B cell (primary cell): ENCODE measurements around the gene CYB5D1. TPM values are rescaled to one million over a fixed set of nuclear protein-coding genes. Genes with fewer than 3 reads are reported as not detected.

Experiments
- ATAC-seq: fragments of 200-7000 bp; cut with Tn5 transposase; one replicate; pipeline ENCODE4 v1.10.0; 2021; ENCODE audit warnings: low read depth, mild to moderate bottlenecking, moderate number of reproducible peaks, moderate library complexity
- CTCF ChIA-PET: fragments of 350-600 bp; sonication (Branson Sonifier 250); formaldehyde crosslinking; loops from one replicate; lab custom pipeline; 2021; ENCODE audit warnings: antibody characterized with exemption, inconsistent platforms; lab: Charles Lee
- POLR2A ChIA-PET: fragments of 350-600 bp; sonication (Branson Sonifier 250); formaldehyde crosslinking; loops from one replicate; lab custom pipeline; 2021; ENCODE audit warnings: antibody characterized with exemption; lab: Charles Lee
- DNase-seq: peaks from one replicate; pipeline ENCODE4 v3.0.0; 2013
- H2AFZ ChIP-seq: 2 replicates; pipeline ENCODE4 v1.6.1; 2012; ENCODE audit warnings: mild to moderate bottlenecking, low read depth, low read length; ENCODE audit not compliant: insufficient read depth, poor library complexity, severe bottlenecking
- H3K27ac ChIP-seq, 2 donors: 1 replicate in 1 of 2; 2 replicates in 1 of 2; pipeline ENCODE4 v1.5.1; 2012 to 2013; ENCODE audit warnings: low read length in 2 of 2, mild to moderate bottlenecking in 2 of 2, moderate library complexity in 1 of 2
- H3K27me3 ChIP-seq, 4 experiments: fragments of 200-600 bp in 1 of 4; sonication (generic) in 1 of 4; replicated peaks in 1 of 4; 1 replicate in 2 of 4; 2 replicates in 2 of 4; pipeline versions ENCODE4 v1.6.1 to v1.7.0; 2013 to 2016; ENCODE audit warnings: low read length in 3 of 4, mild to moderate bottlenecking in 2 of 4, mixed read lengths in 1 of 4, moderate library complexity in 1 of 4; ENCODE audit not compliant: insufficient read depth in 4 of 4, control insufficient read depth in 3 of 4; ENCODE audit errors: control extremely low read depth in 1 of 4
- H3K36me3 ChIP-seq, 2 experiments: replicated peaks in 1 of 2; 1 replicate in 1 of 2; 2 replicates in 1 of 2; pipeline versions ENCODE4 v1.6.1 to v1.7.1; 2013; ENCODE audit warnings: low read length in 1 of 2; ENCODE audit not compliant: insufficient read depth in 2 of 2, control insufficient read depth in 1 of 2; ENCODE audit errors: control extremely low read depth in 1 of 2, extremely low read depth in 1 of 2
- H3K4me1 ChIP-seq, 2 donors: fragments of 200-600 bp in 1 of 2; sonication (generic) in 1 of 2; 1 replicate in 1 of 2; 2 replicates in 1 of 2; pipeline versions ENCODE4 v1.5.1 to v1.6.1; 2013 to 2017; ENCODE audit warnings: low read length in 2 of 2; ENCODE audit not compliant: control insufficient read depth in 2 of 2, insufficient read depth in 2 of 2
- H3K4me2 ChIP-seq: replicated peaks from 2 replicates; pipeline ENCODE3; 2012; ENCODE audit warnings: mild to moderate bottlenecking, low read depth, low read length; ENCODE audit not compliant: poor library complexity, severe bottlenecking
- H3K4me3 ChIP-seq, 5 experiments: fragments of 200-600 bp in 1 of 5; sonication (generic) in 1 of 5; 1 replicate in 3 of 5; 2 replicates in 2 of 5; pipeline versions ENCODE4 v1.5.1 to v1.7.0; 2011 to 2016; ENCODE audit warnings: low read length in 4 of 5, mild to moderate bottlenecking in 4 of 5, low read depth in 2 of 5, control low read depth in 1 of 5, moderate library complexity in 1 of 5; ENCODE audit not compliant: insufficient read depth in 1 of 5; ENCODE audit errors: control extremely low read depth in 1 of 5, extremely low read depth in 1 of 5
- H3K79me2 ChIP-seq: fragments of 200-600 bp; sonication (generic); one replicate; pipeline ENCODE4 v1.6.0; 2016; ENCODE audit warnings: low read length; ENCODE audit not compliant: control insufficient read depth, insufficient read depth
- H3K9ac ChIP-seq: fragments of 200-600 bp; sonication (generic); 2 replicates; pipeline ENCODE4 v1.6.1; 2017; ENCODE audit warnings: mild to moderate bottlenecking, low read length, moderate library complexity
- H3K9me3 ChIP-seq, 3 donors: one replicate each; pipeline versions ENCODE4 v1.6.1 to v1.7.1; 2013; ENCODE audit warnings: low read length in 2 of 3; ENCODE audit not compliant: control insufficient read depth in 2 of 3, insufficient read depth in 1 of 3; ENCODE audit errors: control extremely low read depth in 1 of 3
- H4K20me1 ChIP-seq: 2 replicates; pipeline ENCODE4 v1.6.0; 2012; ENCODE audit warnings: mild to moderate bottlenecking, low read length; ENCODE audit not compliant: insufficient read depth, control insufficient read depth, poor library complexity, severe bottlenecking
- H3K27ac Mint-ChIP-seq: one replicate; pipeline ENCODE4 v1.8.0; 2021; ENCODE audit warnings: mixed read lengths
- H3K27me3 Mint-ChIP-seq: one replicate; pipeline ENCODE4 v1.8.0; 2021; ENCODE audit warnings: mixed read lengths
- H3K4me1 Mint-ChIP-seq: one replicate; pipeline ENCODE4 v1.8.0; 2021; ENCODE audit warnings: mixed read lengths
- H3K4me3 Mint-ChIP-seq: one replicate; pipeline ENCODE4 v1.8.0; 2021; ENCODE audit warnings: mixed read lengths
- H3K9me3 Mint-ChIP-seq: one replicate; pipeline ENCODE4 v1.8.0; 2022; ENCODE audit warnings: mixed read lengths; ENCODE audit not compliant: insufficient read depth
- EZH2 ChIP-seq: IDR thresholded peaks from 2 replicates; pipeline ENCODE4 v1.6.1; 2012; ENCODE audit warnings: borderline replicate concordance, low read depth, mild to moderate bottlenecking, moderate library complexity, low read length; ENCODE audit not compliant: insufficient read depth, poor library complexity, severe bottlenecking
- WGBS: methylation state at CpG from one replicate; pipeline ENCODE4 v1.1.5; 2013; ENCODE audit warnings: missing lambda C conversion rate; ENCODE audit not compliant: insufficient coverage; 5-methylcytosine and 5-hydroxymethylcytosine counted together
- intact Hi-C: fragments of 100-400 bp; cut with micrococcal nuclease; formaldehyde crosslinking; loops from one replicate; pipeline ENCODE4 v1.10.0; 2022
- polyA plus RNA-seq: library from polyadenylated mRNA; depleted of rRNA; stranded (reverse); fragments of >200 nt; gene quantifications from 2 replicates; pipeline ENCODE4 v1.2.3, GENCODE V29; 2012
- total RNA-seq, 2 donors: library from RNA; stranded (reverse); fragments of 120-200 nt in 1 of 2; gene quantifications; 1 replicate in 1 of 2; 2 replicates in 1 of 2; pipeline versions ENCODE4 v1.2.3 to v1.2.4, GENCODE V29; 2013 to 2022
- TF ChIP-seq, protein P1 (sequence below): fragments of 200-600 bp; IDR thresholded peaks from one replicate; pipeline ENCODE4 v1.8.0; 2022; ENCODE audit warnings: antibody characterized with exemption, mild to moderate bottlenecking

Gene CYB5D1
- total and polyA plus RNA-seq, 2 donors (not counting 1 experiment from before 2014, with no cell fraction given), result 6.3 to 10.2 TPM

DNA sequence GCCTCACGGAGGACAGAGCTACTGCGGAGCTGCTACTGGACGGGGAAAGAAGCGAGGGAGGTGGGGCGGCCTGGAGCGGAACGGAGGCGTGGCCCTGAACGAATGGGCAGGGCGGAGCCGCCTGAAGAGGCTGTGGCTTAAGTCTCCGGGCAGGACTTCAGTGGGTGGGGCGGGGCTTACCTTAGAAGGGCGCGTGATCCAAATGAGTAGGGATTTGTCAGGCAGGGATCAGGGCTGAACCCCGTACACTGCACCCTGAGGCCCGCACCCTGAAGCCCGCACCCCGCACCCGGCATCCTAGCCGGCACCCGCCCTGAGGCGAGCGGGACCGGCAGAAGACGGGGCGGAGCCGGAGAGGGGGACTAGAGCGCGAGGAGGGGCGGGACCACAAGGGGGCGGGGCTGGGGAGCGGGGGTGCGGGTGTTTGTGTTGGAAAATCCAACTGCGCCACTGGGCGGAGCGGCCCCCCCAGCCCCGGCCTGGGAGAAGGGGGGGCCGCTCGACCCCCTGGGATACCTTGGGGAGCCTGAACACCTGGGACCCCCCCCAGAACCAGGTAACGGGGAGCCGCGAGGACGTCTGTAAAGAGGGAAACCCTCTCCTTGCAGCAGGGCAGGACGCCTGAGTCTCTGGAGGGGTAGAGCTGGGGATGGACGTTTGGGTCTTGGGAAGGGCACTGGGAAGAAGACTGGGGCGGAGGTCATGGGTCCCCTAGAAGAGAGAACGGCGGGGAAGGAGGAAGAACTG, 23.8 kb upstream of the CYB5D1 start, which contains the start of gene KDM6B:
Gene KDM6B (plus strand): TSS at position 423 of the 747 bp plus-strand sequence. CDS start 11,338 bp downstream, outside the sequence.
- Histone ChIP-seq H3K4me1 (peaks cover 34 to 47% of the 10 kb centered on the region in 2 donors), H4K20me1 (peaks cover 17% of the 10 kb centered on the region), H3K27me3 (peaks cover 0 to 13% (median 2%) of the 10 kb centered on the region in 4 experiments), H3K4me2 (peak within 1 kb of the TSS; percentile 99), H3K27ac (peak within 1 kb of the TSS; percentile 93 to 100), H3K9ac (peak within 1 kb of the TSS; percentile 83), H3K36me3 (no peaks in the 10 kb centered on the region), H3K9me3 (peaks cover 0 to 4% (median 0%) of the 10 kb centered on the region in 3 donors), H3K79me2 (peaks cover 30% of the 10 kb centered on the region), H2AFZ (peak within 1 kb of the TSS; percentile 65), H3K4me3 (peak within 1 kb of the TSS; percentile 56 to 99 (median 95))
- Mint-ChIP-seq H3K27me3 (peaks cover 22% of the 10 kb centered on the region), H3K4me3 (peak within 1 kb of the TSS; percentile 99), H3K4me1 (peaks cover 34% of the 10 kb centered on the region), H3K27ac (peak within 1 kb of the TSS; percentile 97), H3K9me3 (no peaks in the 10 kb centered on the region)
- intact Hi-C loops, result loop anchor here (1.0 to 10.0 kb wide), 6 partner anchors 12 to 1179 kb away; partner anchors contain the start of genes C17orf100, CNTROB, MED31 and NAA38
- ATAC-seq (peak; percentile 65), DNase-seq (peak; percentile 96)
- under 1% methylated on average over 30 of the region's 49 CpGs for WGBS
- CTCF ChIA-PET, result interaction anchor here (0.6 to 5.3 kb wide), 19 partner anchors 9 to 285 kb away, joined by 3 to 53 read pairs (median 4); partner anchors contain the start of genes CYB5D1, NAA38 and TRAPPC1
- TF ChIP-seq EZH2, result no peak
- TF ChIP-seq, protein P1, sequence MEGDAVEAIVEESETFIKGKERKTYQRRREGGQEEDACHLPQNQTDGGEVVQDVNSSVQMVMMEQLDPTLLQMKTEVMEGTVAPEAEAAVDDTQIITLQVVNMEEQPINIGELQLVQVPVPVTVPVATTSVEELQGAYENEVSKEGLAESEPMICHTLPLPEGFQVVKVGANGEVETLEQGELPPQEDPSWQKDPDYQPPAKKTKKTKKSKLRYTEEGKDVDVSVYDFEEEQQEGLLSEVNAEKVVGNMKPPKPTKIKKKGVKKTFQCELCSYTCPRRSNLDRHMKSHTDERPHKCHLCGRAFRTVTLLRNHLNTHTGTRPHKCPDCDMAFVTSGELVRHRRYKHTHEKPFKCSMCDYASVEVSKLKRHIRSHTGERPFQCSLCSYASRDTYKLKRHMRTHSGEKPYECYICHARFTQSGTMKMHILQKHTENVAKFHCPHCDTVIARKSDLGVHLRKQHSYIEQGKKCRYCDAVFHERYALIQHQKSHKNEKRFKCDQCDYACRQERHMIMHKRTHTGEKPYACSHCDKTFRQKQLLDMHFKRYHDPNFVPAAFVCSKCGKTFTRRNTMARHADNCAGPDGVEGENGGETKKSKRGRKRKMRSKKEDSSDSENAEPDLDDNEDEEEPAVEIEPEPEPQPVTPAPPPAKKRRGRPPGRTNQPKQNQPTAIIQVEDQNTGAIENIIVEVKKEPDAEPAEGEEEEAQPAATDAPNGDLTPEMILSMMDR, result no peak
- POLR2A ChIA-PET, result interaction anchor here (0.6 to 3.2 kb wide), 13 partner anchors 8 to 815 kb away, joined by 3 to 21 read pairs (median 9); partner anchors contain the start of genes CYB5D1, NAA38 and TP53
